ENCODE data around the gene GPR107. TPM values are rescaled to one million over a fixed set of nuclear protein-coding genes. Genes with fewer than 3 reads are reported as not detected.

Gene GPR107
- total RNA-seq, 4 donors from 2014 or later, result 13.5 to 20.7 (median 17.5) TPM

DNA sequence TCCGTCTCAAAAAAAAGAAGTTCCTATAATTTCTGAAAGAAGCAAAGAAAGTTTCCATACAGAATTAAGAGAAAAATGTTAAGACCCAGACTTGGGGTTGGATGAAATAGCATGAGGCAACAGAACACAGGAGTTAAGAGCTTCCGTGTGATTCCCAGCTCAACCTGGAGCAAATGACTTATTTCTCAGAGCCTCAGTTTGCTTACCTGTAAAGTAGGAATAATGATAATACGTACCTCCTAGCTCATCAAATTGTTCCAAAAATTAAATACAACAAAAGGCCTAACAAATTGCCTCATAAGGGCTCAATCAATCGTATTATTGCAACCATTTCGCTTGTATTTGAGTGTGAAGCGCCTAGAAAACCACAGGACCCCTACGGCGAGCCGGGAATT lies 600 bp upstream of the GPR107 start:
- Histone ChIP-seq H3K4me3 (peak overlapping the region; percentile 84 to 100 (median 97)), H3K4me1 (peaks cover 24 to 25% of the 10 kb centered on the region in 2 donors), H3K9me3 (no peaks in the 10 kb centered on the region), H3K36me3 (no peaks in the 10 kb centered on the region), H3K27me3 (no peaks in the 10 kb centered on the region), H3K27ac (peak overlapping the region; percentile 86 to 93 (median 91))
- ATAC-seq, result no peak
- TF ChIP-seq, protein P1, sequence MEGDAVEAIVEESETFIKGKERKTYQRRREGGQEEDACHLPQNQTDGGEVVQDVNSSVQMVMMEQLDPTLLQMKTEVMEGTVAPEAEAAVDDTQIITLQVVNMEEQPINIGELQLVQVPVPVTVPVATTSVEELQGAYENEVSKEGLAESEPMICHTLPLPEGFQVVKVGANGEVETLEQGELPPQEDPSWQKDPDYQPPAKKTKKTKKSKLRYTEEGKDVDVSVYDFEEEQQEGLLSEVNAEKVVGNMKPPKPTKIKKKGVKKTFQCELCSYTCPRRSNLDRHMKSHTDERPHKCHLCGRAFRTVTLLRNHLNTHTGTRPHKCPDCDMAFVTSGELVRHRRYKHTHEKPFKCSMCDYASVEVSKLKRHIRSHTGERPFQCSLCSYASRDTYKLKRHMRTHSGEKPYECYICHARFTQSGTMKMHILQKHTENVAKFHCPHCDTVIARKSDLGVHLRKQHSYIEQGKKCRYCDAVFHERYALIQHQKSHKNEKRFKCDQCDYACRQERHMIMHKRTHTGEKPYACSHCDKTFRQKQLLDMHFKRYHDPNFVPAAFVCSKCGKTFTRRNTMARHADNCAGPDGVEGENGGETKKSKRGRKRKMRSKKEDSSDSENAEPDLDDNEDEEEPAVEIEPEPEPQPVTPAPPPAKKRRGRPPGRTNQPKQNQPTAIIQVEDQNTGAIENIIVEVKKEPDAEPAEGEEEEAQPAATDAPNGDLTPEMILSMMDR (IDR thresholded peaks at IDR 0.05 in 4 of 5, conservative IDR thresholded peaks at IDR 0.05 in 1 of 5), result no peak
- no peak for TF ChIP-seq POLR2A (IDR thresholded peaks at IDR 0.05)
- intact Hi-C loops (cut with DNase I; ENCODE audit: low total_unique reads) (loop anchor here (1.0 kb wide), 1 partner anchor 218 kb away; the partner anchor contains the start of genes C9orf78 and USP20), in situ Hi-C loops (cut with MboI; ENCODE audit: low sequenced_read_pairs in 4 of 4) (loop anchor here in 3 of 4 donors (10.0 to 25.0 kb wide), 2 partner anchors 166 to 168 kb away; no protein-coding TSS in a partner anchor)
- no peak for DNase-seq

DNA sequence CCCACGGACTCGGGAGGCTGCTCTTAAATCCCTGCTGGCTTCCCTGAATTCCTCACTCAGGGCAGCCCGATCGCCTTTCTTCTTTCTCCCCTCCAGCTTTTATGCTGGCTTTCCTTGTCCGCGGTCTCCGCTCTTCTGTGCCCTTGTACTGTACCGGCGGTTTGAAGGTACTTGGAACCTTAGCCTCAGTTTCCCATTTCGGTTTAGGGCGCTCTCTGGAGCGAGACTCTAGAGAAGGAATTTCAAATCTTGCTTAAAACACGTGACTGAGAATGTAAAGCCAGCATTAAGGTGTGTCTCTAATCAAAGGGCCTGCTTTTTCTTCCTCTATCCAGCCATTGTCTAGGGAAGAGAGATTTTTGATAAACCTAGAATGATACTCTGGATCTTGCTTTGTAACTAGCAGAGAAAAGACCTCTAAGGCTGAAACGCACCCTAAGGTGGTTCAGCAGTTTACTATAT lies 650 bp downstream of the GPR107 start:
- intact Hi-C loops (cut with DNase I; ENCODE audit: low total_unique reads) (no loop called here), in situ Hi-C loops (cut with MboI; ENCODE audit: low sequenced_read_pairs in 4 of 4) (loop anchor here in 3 of 4 donors (10.0 to 25.0 kb wide), 2 partner anchors 167 to 170 kb away; no protein-coding TSS in a partner anchor)
- H3K4me1 ChIP-seq, result peaks cover 24 to 25% of the 10 kb centered on the region in 2 donors
- H3K27me3 ChIP-seq, result no peaks in the 10 kb centered on the region
- TF ChIP-seq POLR2A (IDR thresholded peaks at IDR 0.05), result no peak
- TF ChIP-seq, protein P1 (IDR thresholded peaks at IDR 0.05 in 4 of 5, conservative IDR thresholded peaks at IDR 0.05 in 1 of 5), result no peak
- no peaks in the 10 kb centered on the region for H3K36me3 ChIP-seq
- DNase-seq (no peak), ATAC-seq (peak in 1 of 2 donors; percentile 15)
- H3K4me3 ChIP-seq, result peak overlapping the region; percentile 84 to 100 (median 97)
- H3K9me3 ChIP-seq, result no peaks in the 10 kb centered on the region
- peak overlapping the region; percentile 86 to 93 (median 91) for H3K27ac ChIP-seq

GRCh38 chr9:130054820-130055219 lies 1.1 kb downstream of the GPR107 start:
- TF ChIP-seq, protein P1 (IDR thresholded peaks at IDR 0.05 in 4 of 5, conservative IDR thresholded peaks at IDR 0.05 in 1 of 5), result no peak
- intact Hi-C loops (cut with DNase I; ENCODE audit: low total_unique reads) (no loop called here), in situ Hi-C loops (cut with MboI; ENCODE audit: low sequenced_read_pairs in 4 of 4) (loop anchor here in 3 of 4 donors (10.0 to 25.0 kb wide), 2 partner anchors 168 to 170 kb away; no protein-coding TSS in a partner anchor)
- H3K27me3 ChIP-seq, result no peaks in the 10 kb centered on the region
- peak overlapping the region; percentile 84 to 100 (median 97) for H3K4me3 ChIP-seq
- no peaks in the 10 kb centered on the region for H3K36me3 ChIP-seq
- ATAC-seq (no peak), DNase-seq (no peak)
- peak overlapping the region in 3 of 4 donors; percentile 86 to 93 (median 92) for H3K27ac ChIP-seq
- no peaks in the 10 kb centered on the region for H3K9me3 ChIP-seq
- H3K4me1 ChIP-seq, result peaks cover 24 to 25% of the 10 kb centered on the region in 2 donors

DNA sequence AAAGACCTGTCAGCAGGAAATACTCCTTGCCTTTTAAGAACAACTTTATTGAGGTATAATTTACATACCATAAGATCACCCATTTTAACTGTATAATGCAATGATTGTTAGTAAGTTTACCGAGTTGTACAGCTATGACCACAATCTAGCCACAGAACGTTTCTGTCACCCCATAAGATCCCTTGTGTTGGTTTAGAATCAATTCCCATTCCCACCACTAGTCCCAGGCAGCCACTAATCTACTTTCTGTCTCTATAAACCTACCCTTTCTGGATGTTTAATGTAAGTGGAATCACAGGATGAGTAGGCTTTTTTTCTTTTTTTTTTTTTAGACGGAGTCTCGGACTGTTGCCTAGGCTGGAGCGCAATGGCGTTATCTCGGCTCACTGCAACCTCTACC lies 4.4 kb downstream of the GPR107 start:
- no peak overlapping the region for H3K27ac ChIP-seq
- ATAC-seq (no peak), DNase-seq (no peak)
- no peak overlapping the region for H3K4me3 ChIP-seq
- no peaks in the 10 kb centered on the region for H3K36me3 ChIP-seq
- intact Hi-C loops (cut with DNase I; ENCODE audit: low total_unique reads) (no loop called here), in situ Hi-C loops (cut with MboI; ENCODE audit: low sequenced_read_pairs in 4 of 4) (loop anchor here in 3 of 4 donors (10.0 to 25.0 kb wide), 2 partner anchors 171 to 173 kb away; no protein-coding TSS in a partner anchor)
- no peaks in the 10 kb centered on the region for H3K9me3 ChIP-seq
- H3K4me1 ChIP-seq, result peaks cover 8 to 11% of the 10 kb centered on the region in 2 donors
- H3K27me3 ChIP-seq, result no peaks in the 10 kb centered on the region
- no peak for TF ChIP-seq POLR2A (IDR thresholded peaks at IDR 0.05)
- TF ChIP-seq, protein P1 (IDR thresholded peaks at IDR 0.05 in 4 of 5, conservative IDR thresholded peaks at IDR 0.05 in 1 of 5), result no peak
